ENCODE results near the gene ELF1.
A peak's percentile ranks its signal among the peaks of the same experiment; 100 is the strongest.

Gene ELF1

GRCh38 chr13:41006306-41006705 lies 12.8 kb downstream of the ELF1 start:
- DNase-seq = no peak

- DNase-seq = no peak
Observed at GRCh38 chr13:41005704-41006103, 13.4 kb downstream of the ELF1 start.

DNA sequence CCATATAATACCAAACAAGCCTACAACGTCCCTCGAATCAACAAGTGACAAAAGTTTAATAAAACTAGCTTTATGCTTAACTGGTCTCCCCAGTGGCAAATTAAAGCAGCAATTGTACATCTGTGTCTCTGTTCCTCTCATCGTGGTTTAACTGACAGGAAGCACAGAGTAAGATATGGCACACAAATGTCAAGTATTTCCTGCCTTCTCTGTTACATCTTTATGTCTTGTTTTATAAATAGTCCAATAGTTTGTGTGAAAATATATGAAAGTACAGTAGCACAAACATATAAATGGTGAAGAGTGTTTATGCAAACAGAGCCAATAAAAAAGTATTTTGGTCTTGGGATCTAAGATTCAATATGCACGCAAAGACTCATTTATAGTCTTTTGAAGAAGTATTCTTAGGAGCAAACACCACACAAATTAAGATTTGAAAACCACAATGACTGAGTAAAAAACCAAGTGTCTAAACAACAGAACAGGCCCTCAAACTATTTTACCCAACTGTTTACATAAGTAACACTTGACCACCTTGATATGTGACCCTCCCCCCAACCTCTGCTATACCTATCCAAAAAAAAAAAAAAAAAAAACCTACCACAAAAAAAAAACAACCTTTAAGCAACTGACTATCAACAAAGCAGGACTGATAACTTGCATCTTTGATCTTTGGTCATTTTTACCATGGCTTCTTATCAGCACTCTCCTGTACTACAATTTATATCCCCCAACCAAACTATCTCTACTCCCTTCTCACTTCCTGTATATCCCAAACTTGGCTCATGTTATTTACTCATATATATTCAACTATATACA lies 14.0 kb downstream of the ELF1 start:
- DNase-seq = peak; percentile 73

- DNase-seq = no peak
Observed at GRCh38 chr13:41002606-41003005, 16.5 kb downstream of the ELF1 start.

DNA sequence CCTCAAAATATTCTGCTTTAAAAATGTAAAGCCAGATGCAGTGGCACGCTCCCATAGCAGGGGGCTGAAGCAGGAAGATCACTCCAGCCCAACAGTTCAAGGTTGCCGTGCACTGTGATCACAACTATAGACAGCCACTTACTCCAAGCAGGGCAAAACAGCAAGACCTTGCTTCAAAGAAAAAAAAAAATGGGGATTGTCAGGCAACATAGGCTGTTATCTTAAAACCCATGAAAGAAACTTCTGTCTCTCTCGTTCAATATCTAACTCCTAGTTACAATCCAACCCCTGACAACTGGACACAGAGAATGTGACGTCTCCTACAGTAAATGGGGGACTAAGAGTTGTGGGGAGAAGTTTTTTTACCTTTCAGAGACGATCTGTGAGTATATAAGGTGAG lies 17.4 kb downstream of the ELF1 start:
- no peak for DNase-seq

DNA sequence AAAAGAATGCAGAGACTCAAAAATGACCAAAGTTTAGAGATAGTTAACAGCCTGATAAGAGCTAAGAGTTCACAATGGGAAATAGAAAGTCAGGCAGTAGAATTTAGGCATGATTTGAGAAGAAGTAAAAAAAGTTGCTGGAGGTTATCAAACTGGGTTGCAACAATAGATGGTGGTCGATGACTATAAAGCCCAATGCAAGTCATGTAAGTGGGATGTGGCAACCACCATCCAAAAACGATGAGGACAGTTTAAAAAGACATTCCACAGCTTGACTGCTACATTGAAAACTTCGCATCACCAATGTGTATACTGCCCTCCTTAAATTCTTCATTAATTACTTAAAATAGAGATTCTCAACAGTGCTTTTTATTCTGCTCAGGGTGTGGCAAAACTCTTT lies 19.7 kb downstream of the ELF1 start:
- no peak for DNase-seq

GRCh38 chr13:40996426-40997092 lies 22.6 kb downstream of the ELF1 start:
- no peak for DNase-seq

GRCh38 chr13:40995997-40996396 lies 23.1 kb downstream of the ELF1 start:
- no peak for DNase-seq

DNA sequence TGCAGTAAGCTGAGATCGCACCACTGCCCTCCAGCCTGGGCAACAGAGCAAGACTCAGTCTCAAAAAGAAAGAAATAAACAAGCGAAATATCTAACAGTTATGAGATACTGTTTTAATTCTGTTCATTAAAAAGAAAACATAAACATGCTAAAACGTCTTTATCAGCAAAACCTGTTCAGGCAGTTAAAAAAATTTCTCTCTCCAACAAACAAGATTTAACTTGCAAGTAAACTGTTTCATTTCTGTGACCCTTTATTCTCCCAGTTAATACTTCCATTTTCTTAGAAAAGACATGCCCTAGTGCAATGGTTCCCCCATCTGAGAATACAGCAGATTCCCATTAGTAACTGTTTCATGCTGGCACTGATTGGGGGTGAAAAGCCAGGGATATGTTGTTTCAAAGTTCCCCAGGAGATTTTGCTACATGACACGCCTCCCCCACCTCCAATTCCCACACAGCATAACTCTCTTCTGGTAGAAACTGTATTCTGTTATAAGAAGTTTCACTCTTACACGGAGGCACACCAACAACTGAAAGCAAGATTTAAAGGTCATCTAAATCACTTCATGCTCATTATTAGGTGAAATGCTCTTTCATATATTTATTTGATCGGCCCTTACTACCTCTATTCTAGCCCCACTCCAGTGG lies 24.4 kb downstream of the ELF1 start:
- DNase-seq = no peak

- no peak for DNase-seq
Observed at GRCh38 chr13:40993987-40994386, 25.1 kb downstream of the ELF1 start.

DNA sequence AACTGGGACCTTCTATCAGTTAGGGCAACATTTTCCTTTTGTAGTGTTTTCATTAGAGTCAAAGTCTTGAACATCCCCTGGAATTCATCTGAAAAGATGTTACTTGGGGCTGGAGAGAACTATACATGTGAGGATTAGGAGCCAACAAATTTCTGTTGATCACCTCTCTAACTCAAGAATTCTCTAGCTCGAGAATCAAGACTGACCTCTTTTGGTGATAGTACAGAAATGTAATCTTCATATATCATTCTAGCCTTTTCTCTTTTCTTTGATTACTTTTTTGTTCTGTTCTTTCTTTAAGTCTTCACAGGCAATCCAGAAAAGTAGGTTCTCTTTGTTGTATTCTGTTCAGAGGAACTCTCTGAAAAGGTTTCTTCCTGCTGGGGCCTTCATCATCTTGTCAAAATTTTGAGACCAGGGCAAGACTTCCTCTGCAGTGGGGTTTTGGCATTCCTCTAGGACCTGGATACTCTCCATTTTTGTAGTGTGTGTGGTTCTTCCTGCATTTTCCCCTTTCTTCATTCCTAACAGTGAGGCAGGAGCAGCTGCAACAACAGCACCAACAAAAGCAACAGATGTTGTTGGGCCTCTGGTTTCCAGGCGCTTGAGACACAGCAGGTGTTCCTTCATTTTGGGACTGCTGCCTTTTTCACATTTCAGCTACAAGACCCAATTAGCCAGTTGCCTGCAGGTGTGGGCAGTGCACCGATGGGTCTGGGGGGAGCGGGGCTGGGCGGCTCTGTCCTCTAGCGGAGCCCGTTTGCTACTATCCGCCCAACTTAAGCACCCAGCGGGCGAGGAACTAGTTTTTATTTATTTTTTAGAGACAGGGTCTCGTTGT lies 26.2 kb downstream of the ELF1 start:
- DNase-seq = peak; percentile 41

DNA sequence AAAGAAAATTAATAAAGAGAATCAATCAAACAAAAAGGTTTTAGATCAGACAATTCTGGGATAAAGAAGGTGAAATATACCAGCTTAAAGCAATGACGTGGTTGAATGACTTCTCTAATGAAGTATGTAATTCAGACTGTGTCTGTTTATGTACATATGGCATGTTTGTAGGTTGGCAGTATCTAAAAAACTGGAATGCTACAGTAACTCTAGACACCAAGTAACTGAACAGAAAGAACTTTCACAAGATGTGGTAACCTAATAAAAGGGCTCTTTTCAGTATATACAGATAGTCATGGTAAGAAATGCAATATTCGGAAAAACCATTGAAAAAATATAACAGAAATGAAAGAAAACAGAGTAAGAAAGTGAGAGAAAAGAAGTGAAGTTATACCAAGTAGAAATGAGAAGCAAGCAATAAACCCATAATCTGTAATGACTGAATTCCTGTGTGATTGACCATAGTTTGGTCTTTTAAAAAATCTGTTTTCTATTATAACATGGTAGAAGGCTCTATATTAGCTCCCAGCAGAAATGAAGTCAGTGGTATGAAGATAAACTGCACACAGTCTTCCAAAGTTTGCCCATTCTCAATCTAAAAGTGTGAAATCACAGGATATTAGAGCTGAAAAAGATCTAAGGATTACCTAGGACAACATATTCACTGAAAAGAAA lies 31.4 kb downstream of the ELF1 start:
- DNase-seq = no peak

DNA sequence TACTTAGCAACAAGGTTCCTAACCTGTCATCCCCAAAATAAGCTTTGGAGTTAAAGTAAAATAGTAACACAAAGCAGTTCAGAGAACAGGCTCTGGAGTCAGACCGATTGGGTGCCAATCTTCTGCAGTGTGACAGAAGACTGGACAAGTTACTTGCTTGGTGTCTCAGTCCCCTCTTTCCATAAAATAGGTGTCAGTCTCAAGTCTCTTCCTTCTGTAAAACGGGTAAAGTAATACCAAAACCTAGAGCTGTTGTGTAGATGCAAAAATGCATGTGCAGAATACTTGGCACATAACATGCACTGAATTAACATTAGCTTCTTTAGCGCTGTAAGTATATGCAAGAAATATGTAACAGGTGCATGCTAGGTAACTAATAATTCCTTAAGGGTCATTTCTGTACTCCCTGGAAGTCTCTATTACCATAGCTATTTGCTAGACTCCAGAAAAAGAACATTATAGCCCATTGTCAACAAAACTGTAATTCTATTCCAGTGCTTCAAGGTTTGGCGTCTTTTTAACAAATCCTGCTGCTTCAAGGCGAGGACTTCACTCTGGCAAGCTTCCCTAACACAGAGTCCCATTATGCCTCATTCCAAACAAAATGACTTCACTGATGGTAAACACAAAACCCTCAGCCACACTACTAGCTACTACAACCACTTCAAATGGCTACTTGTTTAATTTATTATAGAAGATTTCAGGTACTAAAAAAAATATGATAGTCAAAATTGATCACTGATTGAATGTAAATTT lies 32.8 kb downstream of the ELF1 start:
- no peak for DNase-seq

- no peak for DNase-seq
Observed at GRCh38 chr13:40985381-40986100, 33.6 kb downstream of the ELF1 start.

DNA sequence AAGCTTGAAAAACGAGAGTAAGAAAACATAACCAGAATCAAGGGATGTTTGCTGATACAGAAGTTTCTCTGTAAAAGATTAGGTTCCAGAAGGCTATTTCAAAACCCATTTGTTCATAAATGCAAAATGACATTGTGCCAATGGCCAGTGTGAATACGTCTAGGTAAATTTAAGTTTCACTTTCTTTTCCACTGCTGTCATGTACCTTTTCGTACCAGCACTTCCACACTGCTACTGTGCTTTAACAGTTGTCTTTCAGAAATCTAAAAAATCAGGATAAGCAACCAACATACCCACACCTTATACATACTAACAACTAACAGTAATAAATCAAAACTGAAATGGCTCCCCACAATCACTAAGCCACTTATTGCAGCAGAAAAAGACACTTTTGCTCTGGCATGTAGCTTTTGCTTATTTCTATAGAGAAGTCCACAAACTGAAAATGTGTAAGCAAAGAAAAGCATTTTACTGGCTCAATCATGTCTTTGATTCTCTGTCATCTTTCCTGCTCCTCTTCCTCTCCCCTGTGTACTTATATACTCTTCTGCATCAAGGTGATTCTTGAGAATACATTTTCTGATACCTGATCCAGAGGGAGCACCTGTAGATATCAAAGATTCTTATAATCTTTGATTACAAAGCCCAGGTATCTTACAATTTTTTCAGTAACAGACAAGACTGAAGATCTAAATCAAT lies 34.3 kb downstream of the ELF1 start:
- DNase-seq = peak; percentile 53

GRCh38 chr13:40983725-40984667 lies 35.1 kb downstream of the ELF1 start:
- DNase-seq = peak; percentile 55

DNA sequence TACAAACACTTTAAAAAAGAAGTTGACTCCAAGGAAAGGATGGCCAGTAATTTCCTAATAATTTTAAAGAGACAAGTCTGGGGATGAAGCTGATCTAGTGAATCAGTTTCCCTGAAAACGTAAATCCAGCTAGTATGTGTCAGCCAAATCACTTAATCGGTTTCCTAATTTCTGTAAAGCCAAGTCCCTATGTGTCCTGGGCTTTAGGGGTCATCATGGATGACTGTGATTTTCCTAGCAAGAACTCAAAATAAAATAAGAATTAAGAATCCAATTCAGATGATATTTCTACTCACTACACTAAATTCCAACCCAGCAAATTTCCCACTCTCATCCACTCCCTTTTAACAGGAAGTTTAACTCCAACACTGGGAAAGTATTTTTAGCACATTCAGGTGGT lies 35.9 kb downstream of the ELF1 start:
- no peak for DNase-seq

DNA sequence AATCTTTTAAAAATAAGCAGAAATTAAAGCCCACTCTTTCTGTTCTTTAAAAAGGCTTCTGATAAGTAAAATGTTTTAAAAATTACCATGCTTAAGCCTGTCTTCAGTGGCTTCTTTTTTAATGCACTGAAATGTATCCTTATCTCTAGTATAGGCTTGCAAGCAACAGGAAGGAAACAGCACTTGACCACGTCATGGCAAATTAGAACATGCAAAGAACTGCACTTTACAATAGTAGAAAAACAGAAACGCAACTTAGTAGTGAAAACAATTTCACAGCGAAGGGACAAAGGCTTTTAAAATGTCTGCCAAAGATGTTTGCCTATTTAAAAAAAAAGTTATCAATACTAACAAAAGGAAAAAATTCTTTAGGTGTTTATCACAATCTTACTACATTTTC lies 36.3 kb downstream of the ELF1 start:
- DNase-seq = peak; percentile 83

DNA sequence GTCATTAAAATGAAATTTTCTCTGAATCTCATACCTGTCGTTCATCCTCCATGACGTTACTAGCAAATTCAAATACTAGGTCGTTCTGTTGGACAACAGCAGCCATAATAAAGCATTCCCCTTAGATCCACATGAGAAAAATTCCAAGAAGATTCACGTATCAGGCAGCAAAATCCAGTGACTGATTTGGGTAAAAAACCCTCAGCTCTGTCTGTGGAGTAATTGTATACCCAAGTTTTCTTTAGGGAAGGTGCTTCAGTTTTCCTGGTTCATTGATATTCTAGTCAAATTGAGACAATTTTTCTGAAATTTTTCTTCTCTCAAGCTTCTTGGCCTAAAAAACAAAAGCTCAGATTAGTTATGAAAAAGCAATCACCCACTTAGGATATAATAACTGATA lies 37.2 kb downstream of the ELF1 start:
- DNase-seq = no peak

All from CD4-positive, alpha-beta T cell treated with Interleukin-4 for 4 hours (primary cell).